GM23338 (cell line): ENCODE results near the gene OSGIN1. TPM values are rescaled to one million over a fixed set of nuclear protein-coding genes. Genes with fewer than 3 reads are reported as not detected.

Experiments
- ATAC-seq: fragments of 200-7000 bp; cut with Tn5 transposase; 3 replicates; pipeline ENCODE4 v1.9.1; 2020
- DNase-seq: peaks from one replicate; pipeline ENCODE4 v3.0.0-alpha.2; 2015; ENCODE audit warnings: low spot score
- H2AFZ ChIP-seq: fragments of 200-600 bp; sonication (generic); 2 replicates; pipeline ENCODE4 v1.8.0; 2016; ENCODE audit warnings: antibody characterized with exemption, mild to moderate bottlenecking, moderate library complexity
- H3F3A ChIP-seq: fragments of 200-600 bp; sonication (generic); replicated peaks from 2 replicates; pipeline ENCODE4 v1.8.0; 2017; ENCODE audit warnings: antibody characterized with exemption, mixed run types, low read depth
- H3K27ac ChIP-seq: fragments of 200-600 bp; sonication (generic); 2 replicates; pipeline ENCODE4 v1.6.1; 2016; ENCODE audit warnings: low read depth
- H3K27me3 ChIP-seq: fragments of 200-600 bp; sonication (generic); 2 replicates; pipeline ENCODE4 v1.8.0; 2016; ENCODE audit warnings: mild to moderate bottlenecking, mixed run types, moderate library complexity; ENCODE audit not compliant: insufficient read depth
- H3K36me3 ChIP-seq: fragments of 200-600 bp; sonication (generic); 2 replicates; pipeline ENCODE4 v1.8.0; 2016; ENCODE audit warnings: mild to moderate bottlenecking; ENCODE audit not compliant: insufficient read depth
- H3K4me1 ChIP-seq: fragments of 200-600 bp; sonication (generic); 2 replicates; pipeline ENCODE4 v1.8.0; 2016; ENCODE audit warnings: mild to moderate bottlenecking, moderate library complexity; ENCODE audit not compliant: insufficient read depth
- H3K4me2 ChIP-seq: fragments of 200-600 bp; sonication (generic); 2 replicates; pipeline ENCODE4 v1.7.1; 2017; ENCODE audit warnings: mixed run types
- H3K4me3 ChIP-seq: fragments of 200-600 bp; sonication (generic); 2 replicates; pipeline ENCODE4 v1.6.1; 2016; ENCODE audit warnings: mixed run types
- H3K79me2 ChIP-seq: fragments of 200-600 bp; sonication (generic); replicated peaks from 2 replicates; pipeline ENCODE4 v1.8.0; 2017; ENCODE audit warnings: mild to moderate bottlenecking; ENCODE audit not compliant: insufficient read depth
- H3K9me2 ChIP-seq: fragments of 200-600 bp; sonication (generic); 2 replicates; pipeline ENCODE4 v1.8.0; 2017; ENCODE audit not compliant: insufficient read depth
- H4K20me1 ChIP-seq: fragments of 200-600 bp; sonication (generic); replicated peaks from 2 replicates; pipeline ENCODE4 v1.8.0; 2017; ENCODE audit warnings: mild to moderate bottlenecking; ENCODE audit not compliant: insufficient read depth
- H3K27ac Mint-ChIP-seq: 2 replicates; pipeline ENCODE4 v1.8.0; 2020; ENCODE audit warnings: inconsistent platforms, mild to moderate bottlenecking, moderate library complexity, mixed read lengths
- H3K27me3 Mint-ChIP-seq: 3 replicates; pipeline ENCODE4 v1.8.0; 2022; ENCODE audit warnings: low read depth, mild to moderate bottlenecking, moderate library complexity, mixed read lengths, inconsistent platforms; ENCODE audit not compliant: insufficient read depth, poor library complexity
- H3K36me3 Mint-ChIP-seq: 3 replicates; pipeline ENCODE4 v1.8.0; 2021; ENCODE audit warnings: low read depth, mild to moderate bottlenecking, inconsistent platforms, moderate library complexity, mixed read lengths
- H3K4me1 Mint-ChIP-seq: 3 replicates; pipeline ENCODE4 v1.8.0; 2020; ENCODE audit warnings: mild to moderate bottlenecking, inconsistent platforms, mixed read lengths
- H3K4me3 Mint-ChIP-seq: 3 replicates; pipeline ENCODE4 v1.8.0; 2021; ENCODE audit warnings: moderate library complexity, mild to moderate bottlenecking, inconsistent platforms, mixed read lengths
- H3K9me3 Mint-ChIP-seq: 3 replicates; pipeline ENCODE4 v1.8.0; 2020; ENCODE audit warnings: moderate library complexity, mild to moderate bottlenecking, inconsistent platforms, mixed read lengths
- CREB1 ChIP-seq: fragments of 250-450 bp; sonication (Bioruptor Pico); IDR thresholded peaks from 2 replicates; pipeline ENCODE4 v1.5.0; 2020; ENCODE audit warnings: low read depth, mild to moderate bottlenecking, moderate library complexity
- EZH2 ChIP-seq: fragments of 200-600 bp; sonication (generic); IDR thresholded peaks from one replicate; pipeline ENCODE4 v1.8.0; 2017; ENCODE audit warnings: antibody characterized with exemption, mild to moderate bottlenecking, low read depth; ENCODE audit not compliant: unreplicated experiment
- EZH2phosphoT487 ChIP-seq: fragments of 200-600 bp; sonication (generic); IDR thresholded peaks from one replicate; pipeline ENCODE4 v1.8.1; 2018; ENCODE audit warnings: antibody characterized with exemption; ENCODE audit not compliant: unreplicated experiment
- JUNB ChIP-seq: IDR thresholded peaks from one replicate; pipeline ENCODE4 v1.6.1; 2016; ENCODE audit warnings: antibody characterized with exemption; ENCODE audit not compliant: unreplicated experiment
- NANOG ChIP-seq: IDR thresholded peaks from 2 replicates; pipeline ENCODE4 v1.6.1; 2016; ENCODE audit warnings: antibody characterized with exemption, borderline replicate concordance
- POLR2AphosphoS5 ChIP-seq: IDR thresholded peaks from 2 replicates; pipeline ENCODE4 v1.6.1; 2016; ENCODE audit warnings: antibody characterized with exemption, low read depth
- STAT1 ChIP-seq: IDR thresholded peaks from one replicate; pipeline ENCODE4 v1.6.1; 2016; ENCODE audit warnings: antibody characterized with exemption; ENCODE audit not compliant: unreplicated experiment
- ZNF114 ChIP-seq: fragments of 250-450 bp; sonication (Bioruptor Pico); IDR thresholded peaks from 2 replicates; pipeline ENCODE4 v1.5.0; 2020; ENCODE audit warnings: mild to moderate bottlenecking, moderate library complexity
- ZNF331 ChIP-seq: fragments of 250-450 bp; sonication (Bioruptor Pico); IDR thresholded peaks from 2 replicates; pipeline ENCODE4 v1.5.0; 2020; ENCODE audit warnings: low read depth, mild to moderate bottlenecking, moderate library complexity
- polyA plus RNA-seq: library from polyadenylated mRNA; unstranded; fragments of >200 nt; fragmentation: Nextera tagmentation; extraction: Ambion mirVana; gene quantifications from 2 replicates; pipeline ENCODE4 v1.2.1, GENCODE V29; 2016
- total RNA-seq: library from RNA; depleted of rRNA; stranded (reverse); fragments of >200 nt; shearing (Covaris generic); gene quantifications from 2 replicates; pipeline ENCODE4 v1.2.3, GENCODE V29; 2014
- TF ChIP-seq, protein P1 (sequence below): IDR thresholded peaks from one replicate; pipeline ENCODE4 v1.6.1; 2018; ENCODE audit warnings: antibody characterized with exemption; ENCODE audit not compliant: unreplicated experiment
- TF ChIP-seq, protein P2 (sequence below), 2 experiments: fragments of 200-600 bp in 1 of 2; sonication (generic) in 1 of 2; conservative IDR thresholded peaks; 2 replicates each; pipeline versions ENCODE4 v1.5.1 to v1.6.1; 2016 to 2017; ENCODE audit warnings: antibody characterized with exemption in 2 of 2, low read depth in 2 of 2, mild to moderate bottlenecking in 2 of 2, moderate library complexity in 1 of 2
- TF ChIP-seq, protein P3 (sequence below): IDR thresholded peaks from 2 replicates; pipeline ENCODE4 v1.6.1; 2016; ENCODE audit warnings: antibody characterized with exemption
- TF ChIP-seq, protein P4 (sequence below): fragments of 250-450 bp; sonication (Bioruptor Pico); IDR thresholded peaks from 2 replicates; pipeline ENCODE4 v1.5.0; 2020; ENCODE audit warnings: mild to moderate bottlenecking, moderate library complexity

The OSGIN1 gene
- total and polyA plus RNA-seq, 2 experiments from 2014 or later, result 0.32 to 1.6 TPM

DNA sequence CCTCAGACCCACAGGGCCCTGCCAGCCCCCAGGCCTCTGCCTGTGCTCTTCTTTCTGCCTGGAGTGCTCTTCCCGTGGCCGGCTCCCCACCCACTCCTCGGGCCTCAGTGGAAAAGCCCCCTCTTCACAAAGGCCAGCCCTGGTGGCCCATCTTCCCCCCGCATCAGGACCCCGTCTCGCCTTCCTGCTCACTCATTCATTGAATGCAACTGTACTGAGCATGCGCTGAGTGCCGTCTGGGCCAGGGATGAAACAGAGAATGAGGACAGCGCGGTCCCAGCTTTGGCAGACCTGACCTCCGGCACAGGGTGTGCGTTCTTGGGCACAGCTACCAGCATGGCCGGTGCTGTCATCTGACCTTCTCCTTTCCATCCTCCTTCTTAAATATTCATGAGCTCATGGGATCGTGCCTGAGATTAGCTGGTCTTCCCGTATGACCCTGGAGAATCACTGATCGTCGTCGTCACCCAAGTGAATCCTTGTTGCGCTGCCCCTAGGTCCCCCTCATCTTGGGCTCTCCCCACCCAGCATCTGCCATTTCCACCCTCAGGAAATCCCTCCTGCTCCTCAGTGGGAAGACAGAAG, 16.4 kb upstream of the OSGIN1 start:
- no peaks in the 10 kb centered on the region for H3K4me1 ChIP-seq
- H3K27ac ChIP-seq, result no peak overlapping the region
- Mint-ChIP-seq H3K4me3 (no peak overlapping the region), H3K4me1 (peaks cover 12% of the 10 kb centered on the region), H3K27ac (no peak overlapping the region), H3K27me3 (peaks cover 23% of the 10 kb centered on the region), H3K36me3 (no peaks in the 10 kb centered on the region; the same call in 1 of the 3 replicates), H3K9me3 (no peaks in the 10 kb centered on the region)
- H3K79me2 ChIP-seq, result no peaks in the 10 kb centered on the region
- no peaks in the 10 kb centered on the region for H3F3A ChIP-seq
- no peaks in the 10 kb centered on the region for H4K20me1 ChIP-seq
- H3K4me3 ChIP-seq, result no peak overlapping the region
- TF ChIP-seq EZH2phosphoT487, result no peak
- TF ChIP-seq, protein P1, sequence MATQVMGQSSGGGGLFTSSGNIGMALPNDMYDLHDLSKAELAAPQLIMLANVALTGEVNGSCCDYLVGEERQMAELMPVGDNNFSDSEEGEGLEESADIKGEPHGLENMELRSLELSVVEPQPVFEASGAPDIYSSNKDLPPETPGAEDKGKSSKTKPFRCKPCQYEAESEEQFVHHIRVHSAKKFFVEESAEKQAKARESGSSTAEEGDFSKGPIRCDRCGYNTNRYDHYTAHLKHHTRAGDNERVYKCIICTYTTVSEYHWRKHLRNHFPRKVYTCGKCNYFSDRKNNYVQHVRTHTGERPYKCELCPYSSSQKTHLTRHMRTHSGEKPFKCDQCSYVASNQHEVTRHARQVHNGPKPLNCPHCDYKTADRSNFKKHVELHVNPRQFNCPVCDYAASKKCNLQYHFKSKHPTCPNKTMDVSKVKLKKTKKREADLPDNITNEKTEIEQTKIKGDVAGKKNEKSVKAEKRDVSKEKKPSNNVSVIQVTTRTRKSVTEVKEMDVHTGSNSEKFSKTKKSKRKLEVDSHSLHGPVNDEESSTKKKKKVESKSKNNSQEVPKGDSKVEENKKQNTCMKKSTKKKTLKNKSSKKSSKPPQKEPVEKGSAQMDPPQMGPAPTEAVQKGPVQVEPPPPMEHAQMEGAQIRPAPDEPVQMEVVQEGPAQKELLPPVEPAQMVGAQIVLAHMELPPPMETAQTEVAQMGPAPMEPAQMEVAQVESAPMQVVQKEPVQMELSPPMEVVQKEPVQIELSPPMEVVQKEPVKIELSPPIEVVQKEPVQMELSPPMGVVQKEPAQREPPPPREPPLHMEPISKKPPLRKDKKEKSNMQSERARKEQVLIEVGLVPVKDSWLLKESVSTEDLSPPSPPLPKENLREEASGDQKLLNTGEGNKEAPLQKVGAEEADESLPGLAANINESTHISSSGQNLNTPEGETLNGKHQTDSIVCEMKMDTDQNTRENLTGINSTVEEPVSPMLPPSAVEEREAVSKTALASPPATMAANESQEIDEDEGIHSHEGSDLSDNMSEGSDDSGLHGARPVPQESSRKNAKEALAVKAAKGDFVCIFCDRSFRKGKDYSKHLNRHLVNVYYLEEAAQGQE, result no peak
- no peak for TF ChIP-seq JUNB
- TF ChIP-seq ZNF331 (CRISPR knock-in tag), result no peak
- TF ChIP-seq ZNF114 (CRISPR knock-in tag), result no peak
- TF ChIP-seq, protein P2, sequence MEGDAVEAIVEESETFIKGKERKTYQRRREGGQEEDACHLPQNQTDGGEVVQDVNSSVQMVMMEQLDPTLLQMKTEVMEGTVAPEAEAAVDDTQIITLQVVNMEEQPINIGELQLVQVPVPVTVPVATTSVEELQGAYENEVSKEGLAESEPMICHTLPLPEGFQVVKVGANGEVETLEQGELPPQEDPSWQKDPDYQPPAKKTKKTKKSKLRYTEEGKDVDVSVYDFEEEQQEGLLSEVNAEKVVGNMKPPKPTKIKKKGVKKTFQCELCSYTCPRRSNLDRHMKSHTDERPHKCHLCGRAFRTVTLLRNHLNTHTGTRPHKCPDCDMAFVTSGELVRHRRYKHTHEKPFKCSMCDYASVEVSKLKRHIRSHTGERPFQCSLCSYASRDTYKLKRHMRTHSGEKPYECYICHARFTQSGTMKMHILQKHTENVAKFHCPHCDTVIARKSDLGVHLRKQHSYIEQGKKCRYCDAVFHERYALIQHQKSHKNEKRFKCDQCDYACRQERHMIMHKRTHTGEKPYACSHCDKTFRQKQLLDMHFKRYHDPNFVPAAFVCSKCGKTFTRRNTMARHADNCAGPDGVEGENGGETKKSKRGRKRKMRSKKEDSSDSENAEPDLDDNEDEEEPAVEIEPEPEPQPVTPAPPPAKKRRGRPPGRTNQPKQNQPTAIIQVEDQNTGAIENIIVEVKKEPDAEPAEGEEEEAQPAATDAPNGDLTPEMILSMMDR (conservative IDR thresholded peaks at IDR 0.05; ENCODE audit: low read depth in 2 of 2), result no peak
- no peak for TF ChIP-seq STAT1
- no peak for TF ChIP-seq CREB1
- TF ChIP-seq EZH2, result no peak
- TF ChIP-seq, protein P3, sequence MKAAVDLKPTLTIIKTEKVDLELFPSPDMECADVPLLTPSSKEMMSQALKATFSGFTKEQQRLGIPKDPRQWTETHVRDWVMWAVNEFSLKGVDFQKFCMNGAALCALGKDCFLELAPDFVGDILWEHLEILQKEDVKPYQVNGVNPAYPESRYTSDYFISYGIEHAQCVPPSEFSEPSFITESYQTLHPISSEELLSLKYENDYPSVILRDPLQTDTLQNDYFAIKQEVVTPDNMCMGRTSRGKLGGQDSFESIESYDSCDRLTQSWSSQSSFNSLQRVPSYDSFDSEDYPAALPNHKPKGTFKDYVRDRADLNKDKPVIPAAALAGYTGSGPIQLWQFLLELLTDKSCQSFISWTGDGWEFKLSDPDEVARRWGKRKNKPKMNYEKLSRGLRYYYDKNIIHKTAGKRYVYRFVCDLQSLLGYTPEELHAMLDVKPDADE, result no peak
- no peak for TF ChIP-seq POLR2AphosphoS5
- TF ChIP-seq, protein P4, sequence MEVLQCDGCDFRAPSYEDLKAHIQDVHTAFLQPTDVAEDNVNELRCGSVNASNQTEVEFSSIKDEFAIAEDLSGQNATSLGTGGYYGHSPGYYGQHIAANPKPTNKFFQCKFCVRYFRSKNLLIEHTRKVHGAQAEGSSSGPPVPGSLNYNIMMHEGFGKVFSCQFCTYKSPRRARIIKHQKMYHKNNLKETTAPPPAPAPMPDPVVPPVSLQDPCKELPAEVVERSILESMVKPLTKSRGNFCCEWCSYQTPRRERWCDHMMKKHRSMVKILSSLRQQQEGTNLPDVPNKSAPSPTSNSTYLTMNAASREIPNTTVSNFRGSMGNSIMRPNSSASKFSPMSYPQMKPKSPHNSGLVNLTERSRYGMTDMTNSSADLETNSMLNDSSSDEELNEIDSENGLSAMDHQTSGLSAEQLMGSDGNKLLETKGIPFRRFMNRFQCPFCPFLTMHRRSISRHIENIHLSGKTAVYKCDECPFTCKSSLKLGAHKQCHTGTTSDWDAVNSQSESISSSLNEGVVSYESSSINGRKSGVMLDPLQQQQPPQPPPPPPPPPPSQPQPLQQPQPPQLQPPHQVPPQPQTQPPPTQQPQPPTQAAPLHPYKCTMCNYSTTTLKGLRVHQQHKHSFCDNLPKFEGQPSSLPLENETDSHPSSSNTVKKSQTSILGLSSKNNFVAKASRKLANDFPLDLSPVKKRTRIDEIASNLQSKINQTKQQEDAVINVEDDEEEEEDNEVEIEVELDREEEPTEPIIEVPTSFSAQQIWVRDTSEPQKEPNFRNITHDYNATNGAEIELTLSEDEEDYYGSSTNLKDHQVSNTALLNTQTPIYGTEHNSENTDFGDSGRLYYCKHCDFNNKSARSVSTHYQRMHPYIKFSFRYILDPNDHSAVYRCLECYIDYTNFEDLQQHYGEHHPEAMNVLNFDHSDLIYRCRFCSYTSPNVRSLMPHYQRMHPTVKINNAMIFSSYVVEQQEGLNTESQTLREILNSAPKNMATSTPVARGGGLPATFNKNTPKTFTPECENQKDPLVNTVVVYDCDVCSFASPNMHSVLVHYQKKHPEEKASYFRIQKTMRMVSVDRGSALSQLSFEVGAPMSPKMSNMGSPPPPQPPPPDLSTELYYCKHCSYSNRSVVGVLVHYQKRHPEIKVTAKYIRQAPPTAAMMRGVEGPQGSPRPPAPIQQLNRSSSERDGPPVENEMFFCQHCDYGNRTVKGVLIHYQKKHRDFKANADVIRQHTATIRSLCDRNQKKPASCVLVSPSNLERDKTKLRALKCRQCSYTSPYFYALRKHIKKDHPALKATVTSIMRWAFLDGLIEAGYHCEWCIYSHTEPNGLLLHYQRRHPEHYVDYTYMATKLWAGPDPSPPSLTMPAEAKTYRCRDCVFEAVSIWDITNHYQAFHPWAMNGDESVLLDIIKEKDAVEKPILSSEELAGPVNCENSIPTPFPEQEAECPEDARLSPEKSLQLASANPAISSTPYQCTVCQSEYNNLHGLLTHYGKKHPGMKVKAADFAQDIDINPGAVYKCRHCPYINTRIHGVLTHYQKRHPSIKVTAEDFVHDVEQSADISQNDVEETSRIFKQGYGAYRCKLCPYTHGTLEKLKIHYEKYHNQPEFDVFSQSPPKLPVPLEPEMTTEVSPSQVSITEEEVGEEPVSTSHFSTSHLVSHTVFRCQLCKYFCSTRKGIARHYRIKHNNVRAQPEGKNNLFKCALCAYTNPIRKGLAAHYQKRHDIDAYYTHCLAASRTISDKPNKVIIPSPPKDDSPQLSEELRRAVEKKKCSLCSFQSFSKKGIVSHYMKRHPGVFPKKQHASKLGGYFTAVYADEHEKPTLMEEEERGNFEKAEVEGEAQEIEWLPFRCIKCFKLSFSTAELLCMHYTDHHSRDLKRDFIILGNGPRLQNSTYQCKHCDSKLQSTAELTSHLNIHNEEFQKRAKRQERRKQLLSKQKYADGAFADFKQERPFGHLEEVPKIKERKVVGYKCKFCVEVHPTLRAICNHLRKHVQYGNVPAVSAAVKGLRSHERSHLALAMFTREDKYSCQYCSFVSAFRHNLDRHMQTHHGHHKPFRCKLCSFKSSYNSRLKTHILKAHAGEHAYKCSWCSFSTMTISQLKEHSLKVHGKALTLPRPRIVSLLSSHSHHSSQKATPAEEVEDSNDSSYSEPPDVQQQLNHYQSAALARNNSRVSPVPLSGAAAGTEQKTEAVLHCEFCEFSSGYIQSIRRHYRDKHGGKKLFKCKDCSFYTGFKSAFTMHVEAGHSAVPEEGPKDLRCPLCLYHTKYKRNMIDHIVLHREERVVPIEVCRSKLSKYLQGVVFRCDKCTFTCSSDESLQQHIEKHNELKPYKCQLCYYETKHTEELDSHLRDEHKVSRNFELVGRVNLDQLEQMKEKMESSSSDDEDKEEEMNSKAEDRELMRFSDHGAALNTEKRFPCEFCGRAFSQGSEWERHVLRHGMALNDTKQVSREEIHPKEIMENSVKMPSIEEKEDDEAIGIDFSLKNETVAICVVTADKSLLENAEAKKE (CRISPR knock-in tag), result no peak
- no peak for TF ChIP-seq NANOG
- H2AFZ ChIP-seq, result no peak overlapping the region
- no peaks in the 10 kb centered on the region for H3K36me3 ChIP-seq
- H3K9me2 ChIP-seq, result no peaks in the 10 kb centered on the region
- no peaks in the 10 kb centered on the region for H3K27me3 ChIP-seq
- DNase-seq (no peak), ATAC-seq (no peak)
- H3K4me2 ChIP-seq, result no peak overlapping the region
